ENCODE results near the gene SOST.
A peak's percentile ranks its signal among the peaks of the same experiment; 100 is the strongest.
"Not testable (repeated sequence)": the region's sequence is repeated elsewhere in the genome, so short reads cannot be mapped to it uniquely, and the experiment has no call there.

The SOST gene

GRCh38 chr17:43758497-43759174, at the start of gene SOST:
Gene SOST (minus strand): TSS chr17:43758791. CDS start chr17:43758741, 50 bp downstream.
- DNase-seq, result no peak

DNA sequence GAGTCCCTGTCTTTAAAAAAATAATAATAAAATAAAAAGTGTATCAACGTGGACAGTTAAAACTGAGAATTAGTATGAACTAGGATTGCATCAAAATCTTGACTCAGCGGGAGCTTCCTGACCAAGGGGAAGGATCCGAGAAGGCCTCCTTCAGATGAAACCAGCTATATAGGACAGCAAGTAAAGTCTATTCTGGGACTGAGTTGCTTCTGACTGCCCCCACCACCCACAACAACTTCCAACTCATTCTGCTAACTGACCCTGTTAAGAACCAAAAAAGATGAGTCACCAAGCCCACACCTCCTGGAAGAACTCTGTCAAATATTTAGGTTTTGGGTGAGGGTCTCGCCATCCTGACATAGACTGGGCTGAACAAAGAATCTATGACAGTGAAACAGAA, 49.5 kb upstream of the SOST start:
- DNase-seq, result no peak

DNA sequence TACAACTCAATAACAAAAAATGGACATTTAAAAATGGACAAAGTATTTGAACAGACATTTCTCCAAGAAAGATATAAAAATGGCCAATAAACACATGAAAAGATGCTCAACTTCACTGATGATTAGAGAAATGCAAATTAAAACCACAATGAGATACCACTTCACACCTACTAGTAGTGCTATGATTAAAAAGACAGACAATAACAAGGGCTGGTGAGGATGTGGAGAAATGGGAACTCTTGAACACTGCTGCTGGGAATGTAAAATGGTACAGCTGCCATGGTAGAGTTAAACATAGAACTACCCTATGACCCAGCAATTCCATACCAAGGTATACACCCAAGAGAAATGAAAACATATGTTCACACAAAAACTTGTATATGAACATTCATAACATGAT, 46.5 kb upstream of the SOST start:
- no peak for DNase-seq

DNA sequence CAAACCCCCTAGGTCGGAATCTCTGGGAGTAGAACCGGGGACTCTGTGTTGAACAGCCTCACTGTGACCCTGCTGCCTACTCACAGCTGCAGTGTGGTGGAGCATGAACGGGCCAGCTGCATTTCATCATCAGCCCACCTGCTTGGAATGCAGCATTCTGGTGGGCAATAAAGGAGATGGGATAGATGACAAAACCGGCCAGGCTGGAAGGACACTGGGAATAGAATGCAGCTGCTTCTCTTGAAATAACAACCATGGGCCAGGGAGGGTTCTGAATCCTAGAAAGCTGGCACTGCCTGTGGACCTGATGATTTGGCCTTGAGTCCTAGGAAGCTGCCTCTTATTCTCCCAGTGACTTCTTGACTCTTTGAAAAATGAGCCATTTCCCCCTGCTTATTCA, 45.2 kb upstream of the SOST start:
- DNase-seq, result no peak

DNA sequence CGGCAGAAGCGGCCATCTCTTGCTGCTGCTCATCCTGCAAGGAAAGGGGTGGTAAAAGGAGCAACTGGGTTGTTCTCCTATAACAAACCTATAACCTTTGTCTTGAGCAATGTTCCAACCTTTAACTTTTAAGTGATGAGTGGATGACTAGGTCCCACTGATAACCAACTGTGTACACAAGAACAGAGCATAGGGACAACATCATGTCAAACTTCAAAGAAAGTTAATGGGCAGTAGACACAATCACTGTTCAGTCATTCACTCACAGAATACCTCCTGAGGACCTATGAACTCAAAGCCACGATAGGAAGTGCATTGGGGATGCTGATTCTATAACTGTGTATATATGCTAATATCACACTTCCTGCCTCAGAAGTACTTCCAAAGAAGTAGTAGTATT, 43.3 kb upstream of the SOST start:
- DNase-seq, result no peak

DNA sequence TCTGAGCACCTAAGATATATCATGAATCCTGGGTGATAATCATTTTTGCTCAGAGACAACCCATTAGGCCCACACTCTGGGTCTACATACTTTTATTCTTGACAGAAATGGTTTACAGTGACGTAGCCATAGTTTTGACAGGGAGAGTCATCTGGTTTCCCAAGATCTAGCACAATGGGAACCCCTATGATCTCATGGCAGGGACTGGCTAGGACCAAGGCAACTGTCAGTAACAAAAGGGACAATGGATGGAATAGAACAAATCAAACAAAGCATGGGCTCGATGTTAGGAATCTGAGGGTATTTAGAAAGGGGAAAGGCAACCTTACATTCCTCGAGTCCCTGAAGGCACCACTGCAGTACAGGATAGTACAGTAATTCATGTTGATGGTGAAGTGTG, 42.1 kb upstream of the SOST start:
- no peak for DNase-seq

- no peak for DNase-seq
Measured at GRCh38 chr17:43799047-43799446, 40.5 kb upstream of the SOST start.

DNA sequence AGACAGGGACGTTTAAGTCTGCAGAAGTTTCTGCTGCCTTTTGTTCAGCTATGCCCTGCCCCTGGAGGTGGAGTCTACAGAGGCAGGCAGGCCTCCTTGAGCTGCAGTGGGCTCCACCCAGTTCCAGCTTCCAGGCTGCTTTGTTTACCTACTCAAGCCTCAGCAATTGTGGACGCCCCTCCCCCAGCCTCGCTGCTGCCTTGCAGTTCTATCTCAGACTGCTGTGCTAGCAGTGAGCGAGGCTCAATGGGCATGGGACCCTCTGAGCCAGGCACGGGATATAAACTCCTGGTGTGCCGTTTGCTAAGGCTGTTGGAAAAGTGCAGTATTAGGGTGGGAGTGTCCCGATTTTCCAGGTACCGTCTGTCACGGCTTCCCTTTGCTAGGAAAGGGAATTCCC, 39.4 kb upstream of the SOST start:
- not testable (repeated sequence) for DNase-seq

- not testable (repeated sequence) for DNase-seq
Measured at GRCh38 chr17:43792668-43793067, 34.1 kb upstream of the SOST start.

DNA sequence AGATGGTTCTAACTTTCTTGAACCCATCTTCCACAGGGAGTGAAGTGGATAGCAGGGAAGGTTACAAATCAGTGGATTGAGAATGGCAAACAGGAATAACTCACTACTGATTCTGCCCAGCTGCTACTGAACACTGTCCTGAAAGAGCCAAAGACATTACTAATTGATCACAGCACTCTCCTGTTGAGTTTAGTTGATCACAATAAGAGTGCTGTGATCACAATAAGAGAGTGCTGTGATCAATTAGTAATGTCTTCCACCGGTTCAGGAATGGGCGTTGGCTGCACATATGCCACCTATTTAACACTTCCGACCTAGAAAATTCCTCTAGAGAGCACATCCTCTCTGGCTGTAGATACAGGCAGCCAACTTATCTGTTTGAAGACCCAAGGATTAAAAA, 33.0 kb upstream of the SOST start:
- DNase-seq, result peak; percentile 25

- DNase-seq, result no peak
Measured at GRCh38 chr17:43790311-43790940, 31.8 kb upstream of the SOST start.

DNA sequence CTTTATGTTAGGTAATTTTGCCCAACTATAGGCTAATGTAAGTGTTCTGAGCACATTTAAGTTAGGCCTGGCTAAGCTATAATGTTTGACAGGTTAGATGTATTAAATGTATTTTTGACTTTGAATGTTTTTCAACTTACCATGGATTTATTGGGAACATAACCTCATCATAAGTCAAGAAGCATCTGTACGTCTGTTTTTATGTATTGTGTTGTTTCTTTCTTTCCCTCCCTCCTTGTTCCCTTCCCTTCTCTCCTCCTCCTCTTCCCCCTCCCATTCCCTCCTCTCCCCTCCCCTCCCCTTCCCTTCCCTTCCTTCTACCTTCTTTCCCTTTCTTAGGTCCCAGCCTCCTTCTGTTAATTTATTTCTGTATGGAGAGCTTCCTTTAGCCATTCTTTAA, 30.9 kb upstream of the SOST start:
- no peak for DNase-seq

DNA sequence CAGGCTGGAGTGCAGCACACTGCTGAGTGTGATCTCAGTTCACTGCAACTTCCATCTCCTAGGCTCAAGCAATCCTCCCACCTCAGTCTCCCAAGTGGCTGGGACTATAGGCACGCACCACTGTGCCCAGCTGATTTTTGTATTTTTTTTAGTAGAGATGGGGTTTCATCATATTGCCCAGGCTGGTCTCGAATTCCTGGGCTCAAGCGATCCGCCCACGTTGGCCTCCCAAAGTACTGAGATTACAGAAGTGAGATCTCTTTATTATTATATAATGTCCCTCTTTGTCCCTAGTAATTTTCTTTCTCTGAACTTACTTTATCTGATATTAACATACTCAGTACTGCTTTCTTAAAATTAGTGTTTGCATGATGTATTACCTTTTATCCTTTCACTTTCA, 29.9 kb upstream of the SOST start:
- DNase-seq, result no peak

DNA sequence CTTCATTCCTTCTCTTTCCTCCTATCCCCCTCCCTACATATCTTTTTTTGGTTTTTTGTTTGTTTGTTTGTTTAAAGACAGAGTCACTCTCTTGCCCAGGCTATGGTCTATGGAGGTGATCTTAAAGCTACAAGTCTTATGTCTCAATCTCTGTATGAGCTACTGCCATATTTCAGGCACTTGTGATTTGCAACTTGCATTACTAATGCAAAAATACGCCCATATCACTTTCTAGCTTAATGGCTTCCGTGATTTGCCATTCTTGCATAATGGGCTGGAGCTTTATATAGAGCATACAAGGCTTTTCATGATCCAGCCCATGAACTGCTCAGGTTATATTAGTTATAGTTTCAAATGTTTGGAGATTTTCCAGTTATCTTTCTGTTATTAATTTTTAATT, 29.1 kb upstream of the SOST start:
- no peak for DNase-seq

DNA sequence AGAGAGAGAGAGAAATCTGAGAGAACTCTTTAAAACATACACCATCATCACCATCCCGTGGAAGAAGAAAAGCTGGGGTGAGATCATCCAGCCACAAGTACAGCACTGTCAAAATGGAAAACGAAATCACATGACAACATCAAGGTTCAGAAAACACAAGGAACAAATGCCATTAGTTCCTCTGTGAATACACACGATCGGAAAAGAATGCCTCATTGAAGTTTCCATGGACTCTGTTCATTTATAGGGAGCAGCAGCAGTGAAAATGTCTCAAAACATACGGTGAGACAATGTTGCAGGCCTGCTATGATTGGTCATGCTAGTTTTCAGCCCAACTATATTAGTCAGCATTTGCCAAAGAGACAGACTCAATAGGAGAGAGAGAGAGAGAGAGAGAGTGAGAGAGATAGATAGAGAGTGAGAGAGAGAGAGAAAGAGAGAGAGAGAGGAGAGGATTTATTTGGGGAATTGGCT, 26.1 kb upstream of the SOST start:
- no peak for DNase-seq

- DNase-seq, result no peak
Measured at GRCh38 chr17:43784068-43784467, 25.5 kb upstream of the SOST start.

DNA sequence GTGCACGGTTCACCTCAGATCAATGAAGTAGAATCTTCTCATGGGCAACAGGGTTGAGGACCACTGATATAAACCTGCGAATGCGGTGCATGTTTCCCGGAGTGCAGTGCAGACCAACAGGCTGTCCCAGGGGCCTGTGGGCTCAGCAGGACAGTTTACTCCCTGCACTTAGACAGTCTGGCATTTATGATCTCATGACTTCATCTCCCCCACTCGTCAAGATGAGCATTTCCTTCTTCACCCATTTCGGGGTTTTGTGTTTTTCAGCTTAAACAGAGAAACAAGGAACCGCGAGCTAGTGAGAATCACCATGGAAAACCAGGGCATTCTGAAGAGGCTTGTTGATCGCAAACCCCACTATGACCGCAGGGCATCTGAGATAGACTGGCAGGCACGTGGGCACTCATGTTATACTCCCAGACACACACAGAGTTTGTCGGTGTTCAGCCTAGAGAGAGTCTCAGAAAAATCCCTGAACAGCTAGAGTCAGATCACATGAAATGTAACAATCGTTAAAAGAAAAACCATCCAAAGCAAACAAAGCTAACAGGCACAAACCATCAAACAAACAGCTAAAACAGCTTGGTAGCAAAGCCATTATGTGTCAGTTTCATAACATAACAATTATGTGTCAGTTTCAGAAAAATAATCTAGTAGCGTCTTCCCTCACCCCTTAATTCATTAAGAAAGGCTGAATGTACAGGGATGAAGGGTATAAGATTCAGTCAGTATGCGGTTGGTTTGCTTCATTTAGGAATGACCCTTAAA, 24.5 kb upstream of the SOST start:
- DNase-seq, result no peak

GRCh38 chr17:43780135-43780534, 21.5 kb upstream of the SOST start, which contains the start of gene CFAP97D1:
Gene CFAP97D1 (plus strand): TSS chr17:43780435. CDS start chr17:43780463, 28 bp downstream.
- DNase-seq, result no peak

DNA sequence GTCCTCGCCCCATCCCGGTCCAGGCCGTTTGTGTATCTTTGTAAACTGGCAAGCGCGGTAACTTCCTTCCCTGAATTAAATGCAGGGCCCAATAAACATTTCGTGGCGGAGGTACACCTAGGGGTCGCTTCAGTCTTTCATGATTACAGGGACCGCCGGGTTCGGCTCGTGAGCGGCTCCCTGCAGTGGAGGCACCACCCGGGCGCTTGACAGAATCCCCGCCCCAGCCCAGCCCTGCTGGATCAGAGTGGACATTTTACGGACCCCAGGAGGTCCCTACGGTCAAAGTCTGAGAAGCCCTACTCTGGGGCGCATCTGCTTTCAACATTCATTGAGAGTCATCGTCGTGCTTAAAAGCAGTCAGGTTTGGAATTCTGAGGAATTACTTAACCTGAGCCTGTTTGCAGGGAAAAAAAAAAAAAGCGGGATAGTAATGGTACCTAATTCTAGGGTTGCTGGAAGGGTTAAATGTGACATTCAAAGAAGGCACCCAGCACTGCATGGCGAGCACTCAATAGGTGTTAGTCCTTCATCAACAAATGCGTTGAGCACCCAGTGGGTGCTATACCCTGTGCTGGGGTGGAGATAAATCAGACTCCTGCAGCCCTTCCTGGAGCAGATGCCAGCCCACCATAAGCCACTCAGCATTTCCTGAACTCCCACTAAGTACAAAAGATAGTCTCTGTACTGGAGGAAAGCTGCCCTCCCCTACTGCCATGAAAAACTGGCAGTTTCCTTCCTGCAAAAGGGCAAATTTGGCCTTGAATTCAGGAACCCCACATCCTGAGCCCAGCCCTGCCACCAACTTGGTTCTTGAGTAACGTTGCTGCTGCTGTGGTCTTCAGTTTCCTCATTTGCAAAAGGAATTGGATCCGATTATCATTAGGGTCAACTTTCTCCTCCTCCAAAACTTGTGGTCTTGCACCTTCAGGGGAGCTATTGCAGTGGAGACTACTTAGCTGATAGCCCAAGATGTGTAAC, 20.8 kb upstream of the SOST start:
- DNase-seq, result no peak

- DNase-seq, result peak; percentile 79
Measured at GRCh38 chr17:43778337-43779144, 19.9 kb upstream of the SOST start, which contains the start of gene DUSP3. Gene DUSP3 (minus strand): TSS chr17:43778977. CDS start chr17:43778924, 53 bp downstream.

Data from CD4-positive, alpha-beta T cell treated with Interleukin-12 subunit alpha and Interleukin-12 subunit beta, for 1 hour (primary cell).